ENCODE data around the gene UNC13D. TPM values are rescaled to one million over a fixed set of nuclear protein-coding genes. Genes with fewer than 3 reads are reported as not detected.

UNC13D gene
- polyA plus RNA-seq (2012; ENCODE audit: insufficient read depth, insufficient read length, low read depth), result 23.0 TPM

DNA sequence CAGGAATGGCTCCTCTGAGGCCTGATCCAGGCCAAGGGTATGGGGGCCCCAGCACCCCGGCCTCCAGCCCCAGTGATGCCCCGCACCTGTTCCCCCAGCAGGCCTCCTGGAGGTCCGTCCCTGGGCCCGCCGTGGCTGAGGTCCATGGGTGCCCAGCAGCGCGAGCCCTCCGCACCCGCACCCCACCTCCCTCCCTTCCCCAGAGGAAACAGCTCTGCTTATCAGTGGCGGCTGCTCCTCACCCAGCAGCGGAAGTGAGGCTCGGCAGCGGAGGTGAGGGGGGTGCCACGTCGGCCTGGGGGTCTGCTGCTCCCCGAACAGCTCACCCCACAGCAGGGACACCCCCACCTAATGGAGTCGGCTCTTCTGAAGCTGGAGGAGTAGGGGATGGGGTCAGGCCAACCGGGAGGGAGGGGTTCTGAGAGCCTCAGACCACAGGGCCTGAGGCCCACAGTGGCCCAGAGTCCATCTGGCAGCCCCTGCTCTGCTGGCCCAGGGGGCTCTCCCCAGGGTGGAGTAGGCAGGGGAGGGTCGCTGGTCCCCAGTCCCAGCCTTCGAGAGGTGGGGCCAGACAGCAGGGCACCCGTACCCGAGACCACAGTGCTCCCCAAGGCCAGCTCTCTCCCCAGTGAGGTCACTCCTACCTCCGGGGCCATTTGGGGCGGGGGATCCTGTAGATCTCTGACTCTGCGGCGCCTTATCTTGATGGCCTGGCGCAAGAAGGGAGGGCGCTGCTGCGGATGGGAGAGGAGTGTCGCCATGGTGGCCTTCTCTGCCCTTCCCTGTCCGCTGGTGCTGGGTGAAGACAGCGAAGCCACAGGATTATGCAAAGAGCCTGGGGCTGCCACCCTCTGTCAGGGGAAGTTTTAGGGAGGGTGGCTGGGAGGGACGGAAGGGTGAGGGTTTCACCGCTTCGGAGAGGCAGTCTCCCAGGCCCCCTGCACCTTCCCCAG lies at the start of gene UNC13D:
Gene UNC13D (minus strand): TSS at position 828 of the 953 bp plus-strand sequence. CDS start 67 bp downstream, at position 761.
- no peaks in the 10 kb centered on the region for H3K9me3 ChIP-seq
- TF ChIP-seq CTCF (IDR thresholded peaks at IDR 0.05; ENCODE audit: low read depth, low read length), result no peak
- H3K27me3 ChIP-seq, result no peaks in the 10 kb centered on the region
- DNase-seq, result peak; percentile 7
- peaks cover 15% of the 10 kb centered on the region for H3K4me1 ChIP-seq
- H3K36me3 ChIP-seq, result peaks cover 15% of the 10 kb centered on the region
- no peak within 1 kb of the TSS for H3K4me3 ChIP-seq (ENCODE audit: low read depth, low read length)

- Histone ChIP-seq H3K4me1 (peaks cover 9% of the 10 kb centered on the region; the same call in 1 of the 2 replicates), H3K27me3 (no peaks in the 10 kb centered on the region), H3K36me3 (peaks cover 31% of the 10 kb centered on the region), H3K9me3 (no peaks in the 10 kb centered on the region), H3K4me3 (ENCODE audit: low read depth, low read length) (no peak overlapping the region)
- no peak for DNase-seq
- no peak for TF ChIP-seq CTCF (IDR thresholded peaks at IDR 0.05; ENCODE audit: low read depth, low read length)
Measured at GRCh38 chr17:75893305-75894048, 49.3 kb upstream of the UNC13D start.

DNA sequence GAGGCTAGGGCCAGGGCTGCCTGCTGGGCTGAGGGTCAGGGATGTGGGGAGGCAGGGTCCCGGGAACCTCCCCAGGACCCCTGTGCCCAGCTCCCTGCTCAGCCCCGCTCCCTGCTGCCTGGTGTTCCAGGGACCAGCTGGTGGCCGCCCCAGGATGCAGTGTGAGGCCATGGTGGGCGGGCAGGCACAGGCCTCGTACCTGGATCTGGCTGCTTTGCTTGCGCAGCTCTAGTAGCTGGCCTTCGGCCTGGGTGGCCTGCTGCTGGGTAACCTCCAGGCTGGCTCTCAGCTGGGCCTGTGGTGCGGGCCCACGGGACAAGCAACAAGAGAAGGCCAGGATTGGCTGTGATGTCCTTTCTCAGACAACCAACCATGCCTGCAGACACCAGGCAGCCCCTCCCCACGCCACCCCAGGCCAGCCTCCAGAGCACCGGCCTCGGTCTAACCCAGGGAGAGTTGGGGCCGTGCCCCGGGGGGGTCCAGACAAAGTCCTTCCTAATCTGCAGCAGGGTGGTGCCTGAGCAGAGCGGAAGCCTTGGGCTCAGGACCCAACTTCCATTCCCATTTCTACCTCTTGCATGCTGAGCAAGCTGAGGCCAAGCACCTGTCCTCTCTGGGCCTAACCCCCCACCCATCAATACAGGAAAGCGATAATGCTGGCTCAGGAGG lies 48.5 kb upstream of the UNC13D start:
- DNase-seq, result no peak
- Histone ChIP-seq H3K4me1 (peaks cover 9% of the 10 kb centered on the region; the same call in 1 of the 2 replicates), H3K4me3 (ENCODE audit: low read depth, low read length) (no peak overlapping the region), H3K27me3 (no peaks in the 10 kb centered on the region), H3K36me3 (peaks cover 25% of the 10 kb centered on the region), H3K9me3 (no peaks in the 10 kb centered on the region)
- no peak for TF ChIP-seq CTCF (IDR thresholded peaks at IDR 0.05; ENCODE audit: low read depth, low read length)

DNA sequence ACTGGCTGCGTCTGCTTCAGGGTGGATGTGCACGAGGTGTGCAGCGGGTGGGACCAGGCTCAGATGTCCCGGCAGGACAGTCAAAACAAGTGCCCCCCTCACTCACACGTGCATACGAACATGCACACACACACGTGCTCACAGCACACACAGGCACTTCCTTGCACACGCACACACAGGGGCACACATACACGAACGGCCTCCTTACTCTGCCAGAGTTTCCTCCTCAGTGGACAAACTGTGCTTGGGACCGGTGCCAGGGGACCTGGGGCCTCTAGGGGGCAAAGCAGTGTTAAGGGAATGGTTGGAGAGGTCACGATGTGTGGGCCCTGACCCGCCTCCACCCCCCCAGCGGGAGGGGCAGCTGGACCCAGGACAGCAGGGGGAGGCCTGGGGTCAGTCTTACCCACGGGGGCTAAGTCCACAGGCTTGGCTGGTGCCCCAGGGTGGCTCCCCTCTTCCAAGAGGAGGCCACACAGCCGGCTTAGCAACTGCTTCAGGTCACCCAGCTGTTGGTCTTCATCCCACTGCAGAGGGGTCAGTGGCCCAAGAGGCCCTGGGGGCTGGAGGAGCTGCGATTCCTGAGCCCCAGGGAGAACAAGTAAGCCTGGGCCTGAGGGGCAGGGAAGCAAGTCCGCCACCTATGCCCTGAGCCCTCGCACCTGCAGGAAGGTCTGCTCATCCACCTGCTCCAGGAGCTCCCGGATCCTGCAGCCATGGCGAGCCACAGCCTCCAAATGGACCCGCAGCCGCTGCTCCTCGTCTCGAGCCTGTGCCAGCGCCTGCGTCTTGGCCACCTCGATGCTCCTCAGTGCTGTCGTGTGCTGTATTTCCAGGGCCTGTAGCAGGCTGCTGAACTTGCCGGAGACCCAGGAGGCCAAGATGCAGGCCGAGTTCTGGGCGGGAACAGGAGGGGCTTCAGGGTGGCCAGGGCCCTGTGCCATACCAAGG lies 47.7 kb upstream of the UNC13D start:
- Histone ChIP-seq H3K36me3 (peaks cover 20% of the 10 kb centered on the region), H3K4me3 (ENCODE audit: low read depth, low read length) (no peak overlapping the region), H3K4me1 (peaks cover 5% of the 10 kb centered on the region; the same call in 1 of the 2 replicates), H3K9me3 (no peaks in the 10 kb centered on the region), H3K27me3 (no peaks in the 10 kb centered on the region)
- no peak for DNase-seq
- no peak for TF ChIP-seq CTCF (IDR thresholded peaks at IDR 0.05; ENCODE audit: low read depth, low read length)

DNA sequence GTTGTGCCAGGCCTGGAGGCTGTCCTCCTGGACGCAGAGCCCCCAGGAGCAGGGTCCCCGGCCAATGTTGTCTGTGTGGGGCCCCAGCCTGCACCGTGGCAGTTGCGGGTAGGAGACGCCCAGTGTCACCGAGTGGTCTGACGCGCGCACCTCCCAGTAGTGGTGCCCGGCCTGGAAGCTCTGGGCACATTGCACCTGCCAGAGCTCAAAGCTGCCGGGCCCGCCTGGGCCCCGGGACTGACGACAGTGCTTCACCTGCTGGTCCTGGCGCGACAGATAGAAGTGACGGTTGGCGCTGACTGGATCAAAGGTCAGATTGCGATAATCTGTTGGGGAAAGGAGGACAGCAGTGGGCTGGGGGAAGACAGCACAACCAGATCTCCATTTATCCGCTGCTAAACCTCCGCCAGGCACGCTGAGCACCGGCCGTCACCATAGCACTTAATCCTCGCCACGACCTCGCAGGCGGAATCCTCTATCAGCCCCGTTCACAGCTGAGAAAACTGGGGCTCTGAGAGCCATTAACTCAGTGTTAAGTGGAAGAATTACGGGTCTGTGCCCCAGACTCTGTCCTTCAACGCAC lies 46.9 kb upstream of the UNC13D start:
- Histone ChIP-seq H3K36me3 (peaks cover 20% of the 10 kb centered on the region), H3K9me3 (no peaks in the 10 kb centered on the region), H3K4me1 (peaks cover 5% of the 10 kb centered on the region; the same call in 1 of the 2 replicates), H3K27me3 (no peaks in the 10 kb centered on the region), H3K4me3 (ENCODE audit: low read depth, low read length) (no peak overlapping the region)
- no peak for DNase-seq
- TF ChIP-seq CTCF (IDR thresholded peaks at IDR 0.05; ENCODE audit: low read depth, low read length), result no peak

Measured in BE2C (cell line).